ENCODE data around the gene MTUS2.

MTUS2 gene

GRCh38 chr13:28820099-28821051 lies at the start of gene MTUS2:
Gene MTUS2, plus strand, starts transcription at chr13:28820339.
- peak; percentile 76 to 93 for DNase-seq

- no peak for DNase-seq
These were observed 41.6 kb upstream of the MTUS2 start for GRCh38 chr13:28778308-28779215.

GRCh38 chr13:28792992-28793391 lies 27.1 kb upstream of the MTUS2 start:
- no peak for DNase-seq

- peak; percentile 51 to 74 for DNase-seq
These were observed 25.7 kb upstream of the MTUS2 start for GRCh38 chr13:28794396-28794795.

- DNase-seq: no peak
These were observed 23.2 kb upstream of the MTUS2 start for GRCh38 chr13:28796938-28797257.

GRCh38 chr13:28805193-28805819 lies 14.8 kb upstream of the MTUS2 start:
- DNase-seq: peak; percentile 36 to 81

GRCh38 chr13:28817204-28817603 lies 2.9 kb upstream of the MTUS2 start:
- no peak for DNase-seq

- DNase-seq: peak; percentile 54 to 84
These were observed 951 bp upstream of the MTUS2 start for GRCh38 chr13:28819046-28819730.

- DNase-seq: peak; percentile 51 to 93
These were observed 422 bp upstream of the MTUS2 start for GRCh38 chr13:28819735-28820098.

GRCh38 chr13:28822151-28822550 lies 2.0 kb downstream of the MTUS2 start:
- peak in 1 of 2 experiments; percentile 48 for DNase-seq

GRCh38 chr13:28822801-28823200 lies 2.7 kb downstream of the MTUS2 start:
- no peak for DNase-seq

GRCh38 chr13:28825379-28825778 lies 5.2 kb downstream of the MTUS2 start:
- DNase-seq: no peak

- DNase-seq: no peak
These were observed 6.2 kb downstream of the MTUS2 start for GRCh38 chr13:28826368-28826767.

- DNase-seq: no peak
These were observed 10.4 kb downstream of the MTUS2 start for GRCh38 chr13:28830580-28830979.

GRCh38 chr13:28831117-28831516 lies 11.0 kb downstream of the MTUS2 start:
- DNase-seq: no peak

GRCh38 chr13:28837111-28837510 lies 17.0 kb downstream of the MTUS2 start:
- DNase-seq: peak; percentile 37 to 56

GRCh38 chr13:28843639-28844038 lies 23.5 kb downstream of the MTUS2 start:
- no peak for DNase-seq

- DNase-seq: peak in 1 of 2 experiments; percentile 47
These were observed 29.3 kb downstream of the MTUS2 start for GRCh38 chr13:28849441-28849840.

- DNase-seq: peak in 1 of 2 experiments; percentile 82
These were observed 30.1 kb downstream of the MTUS2 start for GRCh38 chr13:28850226-28850625.

- DNase-seq: no peak
These were observed 31.3 kb downstream of the MTUS2 start for GRCh38 chr13:28851422-28851821.

- no peak for DNase-seq
These were observed 34.5 kb downstream of the MTUS2 start for GRCh38 chr13:28854657-28855056.

GRCh38 chr13:28856287-28856686 lies 36.1 kb downstream of the MTUS2 start:
- DNase-seq: peak in 1 of 2 experiments; percentile 16

GRCh38 chr13:28859069-28859468 lies 38.9 kb downstream of the MTUS2 start:
- DNase-seq: no peak

Data from NCI-H526 (cell line).